Mesodermal cell (in vitro differentiated cells): ENCODE data around the gene DIP2C.

Experiments
- H3K27ac ChIP-seq: 2 replicates; pipeline ENCODE4 v1.7.0; 2013; ENCODE audit warnings: mild to moderate bottlenecking, low read depth, low read length, moderate library complexity; ENCODE audit not compliant: severe bottlenecking
- H3K36me3 ChIP-seq: 2 replicates; pipeline ENCODE4 v1.7.1; 2013; ENCODE audit warnings: mild to moderate bottlenecking, low read length, moderate library complexity; ENCODE audit not compliant: control insufficient read depth, insufficient read depth
- H3K4me1 ChIP-seq: one replicate; pipeline ENCODE4 v1.7.1; 2013; ENCODE audit warnings: mild to moderate bottlenecking, low read length; ENCODE audit not compliant: insufficient read depth, control insufficient read depth, poor library complexity, severe bottlenecking
- H3K4me3 ChIP-seq: 2 replicates; pipeline ENCODE4 v1.7.0; 2013; ENCODE audit warnings: low read length, control low read depth, mild to moderate bottlenecking; ENCODE audit not compliant: insufficient read depth, poor library complexity, severe bottlenecking; ENCODE audit errors: extremely low read depth
- H3K9me3 ChIP-seq: 2 replicates; pipeline ENCODE4 v1.7.1; 2013; ENCODE audit warnings: mild to moderate bottlenecking, low read length, moderate library complexity; ENCODE audit not compliant: control insufficient read depth
- WGBS, 2 experiments: methylation state at CpG; one replicate each; pipeline ENCODE4 v1.1.5; 2013; ENCODE audit warnings: missing lambda C conversion rate in 2 of 2; ENCODE audit not compliant: insufficient coverage in 2 of 2; 5-methylcytosine and 5-hydroxymethylcytosine counted together

DIP2C gene

GRCh38 chr10:359762-360161 lies 329.7 kb downstream of the DIP2C start:
- H3K4me3 ChIP-seq = no peak overlapping the region
- H3K4me1 ChIP-seq = no peaks in the 10 kb centered on the region
- H3K36me3 ChIP-seq = peaks cover 75% of the 10 kb centered on the region
- 93 to 94% methylated on average over 14 of the region's 14 CpGs for WGBS, 2 experiments
- H3K9me3 ChIP-seq = no peaks in the 10 kb centered on the region
- no peak overlapping the region for H3K27ac ChIP-seq

GRCh38 chr10:359093-359492 lies 330.4 kb downstream of the DIP2C start:
- Histone ChIP-seq H3K4me1 (no peaks in the 10 kb centered on the region), H3K9me3 (no peaks in the 10 kb centered on the region), H3K36me3 (peaks cover 75% of the 10 kb centered on the region), H3K27ac (no peak overlapping the region), H3K4me3 (no peak overlapping the region)
- 88 to 93% methylated on average over 18 of the region's 18 CpGs for WGBS, 2 experiments

- peaks cover 60% of the 10 kb centered on the region for H3K36me3 ChIP-seq
Measured at GRCh38 chr10:357201-357950, 332.1 kb downstream of the DIP2C start.

GRCh38 chr10:356452-356851 lies 333.0 kb downstream of the DIP2C start:
- no peaks in the 10 kb centered on the region for H3K9me3 ChIP-seq
- no peak overlapping the region for H3K4me3 ChIP-seq
- peaks cover 60% of the 10 kb centered on the region for H3K36me3 ChIP-seq
- no peaks in the 10 kb centered on the region for H3K4me1 ChIP-seq
- WGBS, 2 experiments = 91 to 95% methylated on average over 8 of the region's 8 CpGs
- H3K27ac ChIP-seq = no peak overlapping the region

More at GRCh38 chr10:357201-357950, 332.1 kb downstream of the DIP2C start:
- no peak overlapping the region for H3K4me3 ChIP-seq
- H3K4me1 ChIP-seq = no peaks in the 10 kb centered on the region
- 96 to 97% methylated on average over 33 to 35 of the region's 40 CpGs for WGBS, 2 experiments
- no peak overlapping the region for H3K27ac ChIP-seq
- no peaks in the 10 kb centered on the region for H3K9me3 ChIP-seq

GRCh38 chr10:354901-355617 lies 334.4 kb downstream of the DIP2C start:
- Histone ChIP-seq H3K4me1 (no peaks in the 10 kb centered on the region), H3K36me3 (peaks cover 50% of the 10 kb centered on the region), H3K27ac (no peak overlapping the region), H3K4me3 (no peak overlapping the region), H3K9me3 (no peaks in the 10 kb centered on the region)
- 96% methylated on average over 20 of the region's 20 CpGs for WGBS, 2 experiments

GRCh38 chr10:352476-353235 lies 336.8 kb downstream of the DIP2C start:
- 92 to 93% methylated on average over 18 to 20 of the region's 21 CpGs for WGBS, 2 experiments
- Histone ChIP-seq H3K4me3 (no peak overlapping the region), H3K9me3 (no peaks in the 10 kb centered on the region), H3K36me3 (peaks cover 46% of the 10 kb centered on the region), H3K4me1 (no peaks in the 10 kb centered on the region), H3K27ac (no peak overlapping the region)

- Histone ChIP-seq H3K9me3 (no peaks in the 10 kb centered on the region), H3K4me3 (no peak overlapping the region), H3K4me1 (no peaks in the 10 kb centered on the region), H3K27ac (no peak overlapping the region), H3K36me3 (peaks cover 39% of the 10 kb centered on the region)
- WGBS, 2 experiments = 95 to 96% methylated on average over 10 to 13 of the region's 13 CpGs
Measured at GRCh38 chr10:351770-352334, 337.6 kb downstream of the DIP2C start.

- H3K27ac ChIP-seq = no peak overlapping the region
- 92 to 94% methylated on average over 31 to 34 of the region's 35 CpGs for WGBS, 2 experiments
- H3K4me3 ChIP-seq = no peak overlapping the region
- peaks cover 36% of the 10 kb centered on the region for H3K36me3 ChIP-seq
- no peaks in the 10 kb centered on the region for H3K4me1 ChIP-seq
- no peaks in the 10 kb centered on the region for H3K9me3 ChIP-seq
Measured at GRCh38 chr10:350981-351501, 338.4 kb downstream of the DIP2C start.

- no peaks in the 10 kb centered on the region for H3K9me3 ChIP-seq
- H3K27ac ChIP-seq = no peak overlapping the region
- no peaks in the 10 kb centered on the region for H3K4me1 ChIP-seq
- H3K4me3 ChIP-seq = no peak overlapping the region
- H3K36me3 ChIP-seq = peaks cover 29% of the 10 kb centered on the region
- WGBS, 2 experiments = 94 to 97% methylated on average over 24 of the region's 24 CpGs
Measured at GRCh38 chr10:349081-349480, 340.4 kb downstream of the DIP2C start.

GRCh38 chr10:348456-348855 lies 341.0 kb downstream of the DIP2C start:
- Histone ChIP-seq H3K9me3 (no peaks in the 10 kb centered on the region), H3K36me3 (peaks cover 29% of the 10 kb centered on the region), H3K27ac (no peak overlapping the region), H3K4me1 (no peaks in the 10 kb centered on the region), H3K4me3 (no peak overlapping the region)
- WGBS, 2 experiments = 91 to 97% methylated on average over 17 of the region's 17 CpGs
